Measurements from ENCODE around the gene TLCD3A. TPM values are rescaled to one million over a fixed set of nuclear protein-coding genes. Genes with fewer than 3 reads are reported as not detected.

The TLCD3A gene
- total and polyA plus RNA-seq, 2 donors (not counting 3 experiments of a cell fraction or from before 2014, with no cell fraction given), result 36.6 to 54.1 TPM

DNA sequence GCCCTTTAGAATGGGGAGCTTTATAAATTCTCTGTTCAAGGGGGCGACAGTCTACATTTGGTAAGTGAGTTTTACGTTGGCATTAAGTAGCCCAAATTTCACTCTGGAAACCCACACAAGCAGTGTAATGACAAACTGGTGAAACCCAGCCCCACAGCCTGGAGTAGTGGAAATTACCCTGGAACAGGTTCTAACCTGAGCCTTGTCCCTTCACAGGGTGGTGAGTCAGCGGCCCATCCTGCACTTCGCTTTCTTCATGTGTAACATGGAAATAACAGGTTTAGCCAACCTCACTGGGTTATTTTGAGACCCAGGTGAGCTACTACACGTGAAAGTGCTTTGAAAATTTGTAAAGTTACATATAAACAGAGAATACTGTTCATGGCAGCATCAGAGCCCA, 3.5 kb upstream of the TLCD3A start:
- H3K9ac ChIP-seq (replicated peaks; ENCODE audit: extremely low read depth, insufficient read depth, low read length), result no peak overlapping the region
- intact Hi-C loops (cut with micrococcal nuclease) (no loop called here), dilution Hi-C loops (cut with MboI; ENCODE audit: extremely low pct_ligation_motif_present, low sequenced_read_pairs) (no loop called here)
- H3K4me2 ChIP-seq (ENCODE audit: insufficient read depth, low read length), result no peak overlapping the region
- CTCF ChIA-PET, result interaction anchor here (1.0 to 1.6 kb wide), 3 partner anchors 10 to 16 kb away, joined by 3 read pairs; no protein-coding TSS in a partner anchor
- TF ChIP-seq POLR2AphosphoS5 (IDR thresholded peaks at IDR 0.05; ENCODE audit: insufficient read depth, low read depth, low read length) (no peak), JUN (IDR thresholded peaks at IDR 0.05; ENCODE audit: borderline replicate concordance, insufficient read depth, insufficient read length, low read depth) (no peak), MYC (IDR thresholded peaks at IDR 0.05; ENCODE audit: low read depth, low read length) (no peak), CTCF (IDR thresholded peaks at IDR 0.05; ENCODE audit: extremely low read depth in 1 of 2, insufficient read depth in 1 of 2, low read depth in 1 of 2, low read length in 2 of 2) (no peak), FOS (IDR thresholded peaks at IDR 0.05; ENCODE audit: borderline replicate concordance, insufficient read depth, low read length) (no peak), EZH2 (IDR thresholded peaks at IDR 0.05; ENCODE audit: borderline replicate concordance, low read depth, low read length, severe bottlenecking) (no peak), GATA2 (IDR thresholded peaks at IDR 0.05; ENCODE audit: insufficient read depth, insufficient read length, low read depth, low read length) (no peak), POLR2A (IDR thresholded peaks at IDR 0.05; ENCODE audit: low read depth, low read length) (no peak)
- TF ChIP-seq, protein P1, sequence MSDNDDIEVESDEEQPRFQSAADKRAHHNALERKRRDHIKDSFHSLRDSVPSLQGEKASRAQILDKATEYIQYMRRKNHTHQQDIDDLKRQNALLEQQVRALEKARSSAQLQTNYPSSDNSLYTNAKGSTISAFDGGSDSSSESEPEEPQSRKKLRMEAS (IDR thresholded peaks at IDR 0.05; ENCODE audit: insufficient read depth, insufficient read length), result no peak
- BruUV-seq (replicated peaks), result no TSS peak
- no peaks in the 10 kb centered on the region for H3K9me3 ChIP-seq (replicated peaks; ENCODE audit: control insufficient read depth, insufficient read depth, low read length)
- H3K36me3 ChIP-seq (ENCODE audit: control insufficient read depth in 2 of 2, extremely low read depth in 1 of 2, insufficient read depth in 2 of 2, low read length in 2 of 2), result no peaks in the 10 kb centered on the region
- H3K9me1 ChIP-seq (replicated peaks; ENCODE audit: control insufficient read depth, extremely low read depth, insufficient read depth, low read length), result no peaks in the 10 kb centered on the region
- POLR2A ChIA-PET, result no interaction called here
- no peak overlapping the region for H2AFZ ChIP-seq (ENCODE audit: low read depth, low read length)
- no peaks in the 10 kb centered on the region for H4K20me1 ChIP-seq (replicated peaks; ENCODE audit: control insufficient read depth, extremely low read depth, insufficient read depth, low read length)
- DNase-seq (ENCODE audit: low read depth, low spot score) (no peak), FAIRE-seq (no peak)
- peaks cover 10% of the 10 kb centered on the region for H3K79me2 ChIP-seq (ENCODE audit: control insufficient read depth, insufficient read depth, low read length)
- no peak overlapping the region for H3K4me3 ChIP-seq (replicated peaks in 1 of 3; ENCODE audit: insufficient read depth in 1 of 3, low read depth in 1 of 3, low read length in 3 of 3)
- no peaks in the 10 kb centered on the region for H3K27me3 ChIP-seq (ENCODE audit: control insufficient read depth in 2 of 2, insufficient read depth in 2 of 2, low read length in 2 of 2)
- no peak overlapping the region for H3K27ac ChIP-seq (ENCODE audit: insufficient read depth, low read depth, low read length)
- H3K4me1 ChIP-seq (ENCODE audit: control insufficient read depth, extremely low read depth, insufficient read depth, low read length), result peaks cover 12% of the 10 kb centered on the region

Data from endothelial cell of umbilical vein (primary cell).